Esophagus muscularis mucosa (tissue), 2 donors: ENCODE data around the gene DNAH7.

Experiments used
- POLR2A ChIP-seq: fragments of 450-650 bp; IDR thresholded peaks from one replicate; pipeline ENCODE4 v1.6.1; 2017; ENCODE audit warnings: antibody characterized with exemption, moderate library complexity, mild to moderate bottlenecking, low read depth
- POLR2AphosphoS5 ChIP-seq, 2 donors: sonication (generic); formaldehyde crosslinking; IDR thresholded peaks; one replicate each; pipeline ENCODE4 v1.6.1; 2017; ENCODE audit warnings: antibody characterized with exemption in 2 of 2

DNA sequence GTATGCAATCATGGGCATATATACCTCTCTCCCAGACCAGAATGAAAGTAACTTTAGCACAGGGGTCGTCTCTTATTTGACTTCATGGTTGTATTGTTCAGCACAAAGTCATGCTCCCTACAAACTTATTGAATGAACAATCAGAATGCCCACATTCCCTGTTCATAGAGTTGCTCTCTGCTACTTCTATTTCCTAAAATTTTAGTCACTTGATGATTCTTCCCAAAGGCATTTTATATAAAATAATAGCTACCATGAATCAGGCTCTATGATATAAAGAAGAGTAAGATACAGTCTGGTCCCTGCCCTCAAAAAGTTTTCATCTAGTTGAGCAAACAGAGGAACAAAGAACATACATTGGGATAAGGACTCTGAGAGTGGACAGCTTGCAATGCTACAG lies 249.4 kb downstream of the DNAH7 start:
- no peak for TF ChIP-seq POLR2AphosphoS5 (IDR thresholded peaks at IDR 0.05)
- no peak for TF ChIP-seq POLR2A
